ENCODE data around the gene HUNK. TPM values are rescaled to one million over a fixed set of nuclear protein-coding genes. Genes with fewer than 3 reads are reported as not detected.

HUNK gene
- total RNA-seq, 2 donors from 2014 or later, result 0.27 to 0.42 TPM

- no peak for DNase-seq (ENCODE audit: low spot score)
- H3K36me3 ChIP-seq, result no peaks in the 10 kb centered on the region
- no peaks in the 10 kb centered on the region for H3K27me3 ChIP-seq (replicated peaks; ENCODE audit: insufficient read depth)
- no peak for ATAC-seq (ENCODE audit: insufficient number of reproducible peaks, low FRiP score, low read depth)
- TF ChIP-seq CTCF (IDR thresholded peaks at IDR 0.05), result no peak
- H3K4me3 ChIP-seq, result no peak overlapping the region
- H3K9me3 ChIP-seq, result peaks cover 8% of the 10 kb centered on the region
- H3K4me1 ChIP-seq (ENCODE audit: control insufficient read depth in 1 of 2, low read depth in 2 of 2), result no peaks in the 10 kb centered on the region
- H3K27ac ChIP-seq, result no peak overlapping the region
These were observed 175.5 kb downstream of the HUNK start for GRCh38 chr21:32048353-32048752.

Other genes with a start within 250 kb of the HUNK start
- gene SOD1, start 213.3 kb upstream of the HUNK start, total RNA-seq, result 100 to 1,000 TPM; 111 to 215 TPM
- gene SCAF4, start 140.9 kb upstream of the HUNK start, total RNA-seq, result 10 to 100 TPM; 15.4 to 27.5 TPM